Measurements from ENCODE around the gene LRRC7.

DNA sequence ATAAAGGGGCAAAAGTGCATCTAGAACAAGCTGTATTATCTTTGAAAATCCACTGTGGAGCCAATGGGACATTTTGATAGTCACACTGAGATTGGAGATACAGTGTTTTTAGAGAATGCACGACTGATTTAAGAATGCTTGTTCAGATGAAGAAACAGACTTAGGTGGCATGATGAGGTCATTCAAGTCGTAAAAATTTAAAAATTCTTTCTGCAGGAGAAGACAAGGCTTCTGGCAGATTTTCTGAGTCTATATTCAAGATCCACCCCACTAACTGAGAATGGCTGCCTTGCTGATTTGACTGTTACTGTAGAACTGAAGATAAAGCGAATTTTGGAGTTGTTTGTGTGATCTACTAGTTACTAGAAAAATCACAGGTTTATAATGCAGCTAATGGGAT lies 310.6 kb downstream of the LRRC7 start:
- TF ChIP-seq, protein P1, sequence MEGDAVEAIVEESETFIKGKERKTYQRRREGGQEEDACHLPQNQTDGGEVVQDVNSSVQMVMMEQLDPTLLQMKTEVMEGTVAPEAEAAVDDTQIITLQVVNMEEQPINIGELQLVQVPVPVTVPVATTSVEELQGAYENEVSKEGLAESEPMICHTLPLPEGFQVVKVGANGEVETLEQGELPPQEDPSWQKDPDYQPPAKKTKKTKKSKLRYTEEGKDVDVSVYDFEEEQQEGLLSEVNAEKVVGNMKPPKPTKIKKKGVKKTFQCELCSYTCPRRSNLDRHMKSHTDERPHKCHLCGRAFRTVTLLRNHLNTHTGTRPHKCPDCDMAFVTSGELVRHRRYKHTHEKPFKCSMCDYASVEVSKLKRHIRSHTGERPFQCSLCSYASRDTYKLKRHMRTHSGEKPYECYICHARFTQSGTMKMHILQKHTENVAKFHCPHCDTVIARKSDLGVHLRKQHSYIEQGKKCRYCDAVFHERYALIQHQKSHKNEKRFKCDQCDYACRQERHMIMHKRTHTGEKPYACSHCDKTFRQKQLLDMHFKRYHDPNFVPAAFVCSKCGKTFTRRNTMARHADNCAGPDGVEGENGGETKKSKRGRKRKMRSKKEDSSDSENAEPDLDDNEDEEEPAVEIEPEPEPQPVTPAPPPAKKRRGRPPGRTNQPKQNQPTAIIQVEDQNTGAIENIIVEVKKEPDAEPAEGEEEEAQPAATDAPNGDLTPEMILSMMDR (IDR thresholded peaks at IDR 0.05), result no peak
- TF ChIP-seq POLR2AphosphoS5 (IDR thresholded peaks at IDR 0.05; ENCODE audit: low read depth, low read length) (no peak), SIN3A (IDR thresholded peaks at IDR 0.05; ENCODE audit: borderline replicate concordance, insufficient read depth, low read depth, low read length) (no peak)

Data from Panc1 (cell line).